ENCODE data around the gene GLT8D1.

DNA sequence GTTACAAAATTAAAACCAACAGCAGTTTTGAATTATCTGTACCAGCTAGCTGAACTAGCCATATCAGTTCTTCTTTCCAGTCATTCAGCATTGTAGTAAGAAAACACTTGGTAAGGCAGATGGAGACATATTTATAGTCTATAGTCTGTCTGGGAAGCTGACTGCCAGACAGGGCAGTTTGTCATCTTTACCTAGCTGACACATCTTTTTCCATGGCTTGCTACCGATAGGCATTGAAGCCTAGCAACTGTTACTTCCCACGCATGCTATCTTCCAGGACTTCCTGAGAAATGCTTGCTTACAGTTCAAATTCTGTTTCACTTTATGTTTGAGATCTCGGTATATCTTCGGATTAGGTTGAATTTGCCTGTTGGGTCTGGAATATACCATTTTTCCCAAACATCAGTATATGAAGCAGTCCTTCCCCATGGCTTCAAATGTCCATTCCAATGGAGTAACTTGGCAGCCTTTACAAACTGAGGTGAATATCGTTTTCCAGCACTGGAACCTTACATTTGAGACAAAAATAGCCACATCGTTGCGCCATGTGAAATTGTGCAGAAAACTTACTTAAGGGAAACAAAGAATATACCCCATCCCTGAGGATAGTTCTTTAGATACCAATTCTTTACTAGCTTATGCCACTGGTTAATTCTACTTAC lies 10.9 kb downstream of the GLT8D1 start:
- TF ChIP-seq GABPA (IDR thresholded peaks at IDR 0.05 in 1 of 2, conservative IDR thresholded peaks at IDR 0.05 in 1 of 2), result no peak
- TF ChIP-seq, protein P1, sequence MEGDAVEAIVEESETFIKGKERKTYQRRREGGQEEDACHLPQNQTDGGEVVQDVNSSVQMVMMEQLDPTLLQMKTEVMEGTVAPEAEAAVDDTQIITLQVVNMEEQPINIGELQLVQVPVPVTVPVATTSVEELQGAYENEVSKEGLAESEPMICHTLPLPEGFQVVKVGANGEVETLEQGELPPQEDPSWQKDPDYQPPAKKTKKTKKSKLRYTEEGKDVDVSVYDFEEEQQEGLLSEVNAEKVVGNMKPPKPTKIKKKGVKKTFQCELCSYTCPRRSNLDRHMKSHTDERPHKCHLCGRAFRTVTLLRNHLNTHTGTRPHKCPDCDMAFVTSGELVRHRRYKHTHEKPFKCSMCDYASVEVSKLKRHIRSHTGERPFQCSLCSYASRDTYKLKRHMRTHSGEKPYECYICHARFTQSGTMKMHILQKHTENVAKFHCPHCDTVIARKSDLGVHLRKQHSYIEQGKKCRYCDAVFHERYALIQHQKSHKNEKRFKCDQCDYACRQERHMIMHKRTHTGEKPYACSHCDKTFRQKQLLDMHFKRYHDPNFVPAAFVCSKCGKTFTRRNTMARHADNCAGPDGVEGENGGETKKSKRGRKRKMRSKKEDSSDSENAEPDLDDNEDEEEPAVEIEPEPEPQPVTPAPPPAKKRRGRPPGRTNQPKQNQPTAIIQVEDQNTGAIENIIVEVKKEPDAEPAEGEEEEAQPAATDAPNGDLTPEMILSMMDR (IDR thresholded peaks at IDR 0.05; ENCODE audit: low read depth, low read length, missing input control), result no peak
- TF ChIP-seq ATF3 (IDR thresholded peaks at IDR 0.05), result no peak
- no peak for TF ChIP-seq MAX (IDR thresholded peaks at IDR 0.05)
- no peak for TF ChIP-seq ZBTB33 (IDR thresholded peaks at IDR 0.05)
- TF ChIP-seq REST (IDR thresholded peaks at IDR 0.05), result no peak
- no peak for TF ChIP-seq RAD21 (IDR thresholded peaks at IDR 0.05)
- no peak for TF ChIP-seq JUND (IDR thresholded peaks at IDR 0.05)
- no peak for TF ChIP-seq NR2F2 (IDR thresholded peaks at IDR 0.05)
- TF ChIP-seq TAF1 (conservative IDR thresholded peaks at IDR 0.05), result no peak
- no peak for TF ChIP-seq YY1 (IDR thresholded peaks at IDR 0.05)
- TF ChIP-seq HNF4G (IDR thresholded peaks at IDR 0.05), result no peak
- TF ChIP-seq EGR1 (IDR thresholded peaks at IDR 0.05; ENCODE audit: low read depth in 2 of 2), result no peak
- TF ChIP-seq SP1 (IDR thresholded peaks at IDR 0.05), result no peak

Data from liver (tissue), 3 donors.